Breast epithelium (tissue), 4 donors: ENCODE results near the gene COMP. TPM values are rescaled to one million over a fixed set of nuclear protein-coding genes. Genes with fewer than 3 reads are reported as not detected.

Experiments
- DNase-seq, 2 donors: peaks; one replicate each; pipeline ENCODE4 v3.0.0-alpha.2; 2019; ENCODE audit warnings: low spot score in 2 of 2
- H3K27ac ChIP-seq, 2 donors: fragments of 200-600 bp; sonication (generic) in 1 of 2; one replicate each; pipeline ENCODE4 v1.5.1; 2016 to 2019; ENCODE audit warnings: mild to moderate bottlenecking in 1 of 2
- H3K27me3 ChIP-seq, 2 donors: fragments of 200-600 bp; sonication (generic) in 1 of 2; one replicate each; pipeline versions ENCODE4 v1.5.1 to v1.6.0; 2017 to 2019; ENCODE audit warnings: control low read depth in 1 of 2, mild to moderate bottlenecking in 1 of 2
- H3K36me3 ChIP-seq: fragments of 200-600 bp; one replicate; pipeline ENCODE4 v1.5.1; 2019
- H3K4me1 ChIP-seq, 2 donors: fragments of 200-600 bp; sonication (generic); one replicate each; pipeline ENCODE4 v1.5.1; 2016 to 2019; ENCODE audit warnings: control low read depth in 1 of 2
- H3K4me3 ChIP-seq, 3 donors: fragments of 200-600 bp; sonication (generic); 1 replicate in 2 of 3; 2 replicates in 1 of 3; pipeline ENCODE4 v1.5.1; 2016 to 2019; ENCODE audit warnings: mild to moderate bottlenecking in 3 of 3, moderate library complexity in 2 of 3
- H3K9me3 ChIP-seq, 2 donors: fragments of 200-600 bp; sonication (generic) in 1 of 2; one replicate each; pipeline ENCODE4 v1.5.1; 2016 to 2019; ENCODE audit warnings: control low read depth in 1 of 2
- POLR2A ChIP-seq: fragments of 450-650 bp; IDR thresholded peaks from one replicate; pipeline ENCODE4 v1.6.1; 2016; ENCODE audit warnings: antibody characterized with exemption, mild to moderate bottlenecking, moderate library complexity
- POLR2AphosphoS5 ChIP-seq, 3 donors: sonication (generic); formaldehyde crosslinking; IDR thresholded peaks; one replicate each; pipeline ENCODE4 v1.6.1; 2017; ENCODE audit warnings: antibody characterized with exemption in 3 of 3
- intact Hi-C: fragments of 100-400 bp; cut with DNase I; formaldehyde crosslinking; loops from one replicate; pipeline ENCODE4 v1.15.1; 2023; ENCODE audit warnings: low total_unique reads
- total RNA-seq, 3 donors: library from RNA; depleted of rRNA; stranded (reverse); fragments of >200 nt; gene quantifications; one replicate each; pipeline ENCODE4 v1.1.0, GENCODE V29; 2016
- TF ChIP-seq, protein P1 (sequence below), 3 donors: fragments of 450-650 bp; IDR thresholded peaks; one replicate each; pipeline ENCODE4 v1.5.1; 2016 to 2017; ENCODE audit warnings: antibody characterized with exemption in 3 of 3, mild to moderate bottlenecking in 3 of 3, moderate library complexity in 3 of 3

Gene COMP
- total RNA-seq, 3 donors from 2014 or later = 1.0 to 4.9 (median 2.2) TPM

DNA sequence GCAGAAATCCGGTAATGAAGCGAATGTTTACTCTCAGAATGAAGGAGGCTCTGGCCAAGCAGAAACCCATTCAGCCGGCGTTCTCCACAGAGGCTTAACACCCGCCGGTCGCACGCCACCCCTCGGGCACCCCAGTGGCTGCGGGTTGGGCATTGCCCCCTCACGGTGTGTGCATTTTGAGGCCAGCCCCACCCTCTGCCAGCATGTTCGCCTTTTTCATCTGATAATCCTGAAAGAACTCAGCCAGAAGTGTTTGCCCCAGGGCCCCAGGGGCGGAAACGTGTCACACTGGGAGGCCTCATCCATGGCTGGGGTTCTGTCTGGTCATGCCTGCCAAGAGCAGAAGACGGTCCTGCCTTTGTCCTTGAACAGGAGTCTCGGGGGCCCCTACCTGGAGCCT is 34.2 kb downstream of the COMP start:
- peak; percentile 54 to 82 for DNase-seq
- Histone ChIP-seq H3K27me3 (no peaks in the 10 kb centered on the region), H3K27ac (peak overlapping the region; percentile 21 to 63), H3K4me3 (peak overlapping the region in 2 of 3 donors; percentile 8 to 41), H3K4me1 (peaks cover 2 to 3% of the 10 kb centered on the region in 2 donors), H3K9me3 (no peaks in the 10 kb centered on the region), H3K36me3 (no peaks in the 10 kb centered on the region)
- TF ChIP-seq, protein P1, sequence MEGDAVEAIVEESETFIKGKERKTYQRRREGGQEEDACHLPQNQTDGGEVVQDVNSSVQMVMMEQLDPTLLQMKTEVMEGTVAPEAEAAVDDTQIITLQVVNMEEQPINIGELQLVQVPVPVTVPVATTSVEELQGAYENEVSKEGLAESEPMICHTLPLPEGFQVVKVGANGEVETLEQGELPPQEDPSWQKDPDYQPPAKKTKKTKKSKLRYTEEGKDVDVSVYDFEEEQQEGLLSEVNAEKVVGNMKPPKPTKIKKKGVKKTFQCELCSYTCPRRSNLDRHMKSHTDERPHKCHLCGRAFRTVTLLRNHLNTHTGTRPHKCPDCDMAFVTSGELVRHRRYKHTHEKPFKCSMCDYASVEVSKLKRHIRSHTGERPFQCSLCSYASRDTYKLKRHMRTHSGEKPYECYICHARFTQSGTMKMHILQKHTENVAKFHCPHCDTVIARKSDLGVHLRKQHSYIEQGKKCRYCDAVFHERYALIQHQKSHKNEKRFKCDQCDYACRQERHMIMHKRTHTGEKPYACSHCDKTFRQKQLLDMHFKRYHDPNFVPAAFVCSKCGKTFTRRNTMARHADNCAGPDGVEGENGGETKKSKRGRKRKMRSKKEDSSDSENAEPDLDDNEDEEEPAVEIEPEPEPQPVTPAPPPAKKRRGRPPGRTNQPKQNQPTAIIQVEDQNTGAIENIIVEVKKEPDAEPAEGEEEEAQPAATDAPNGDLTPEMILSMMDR (IDR thresholded peaks at IDR 0.05) = no peak
- TF ChIP-seq POLR2A (no peak), POLR2AphosphoS5 (IDR thresholded peaks at IDR 0.05) (no peak)
- intact Hi-C loops = no loop called here

DNA sequence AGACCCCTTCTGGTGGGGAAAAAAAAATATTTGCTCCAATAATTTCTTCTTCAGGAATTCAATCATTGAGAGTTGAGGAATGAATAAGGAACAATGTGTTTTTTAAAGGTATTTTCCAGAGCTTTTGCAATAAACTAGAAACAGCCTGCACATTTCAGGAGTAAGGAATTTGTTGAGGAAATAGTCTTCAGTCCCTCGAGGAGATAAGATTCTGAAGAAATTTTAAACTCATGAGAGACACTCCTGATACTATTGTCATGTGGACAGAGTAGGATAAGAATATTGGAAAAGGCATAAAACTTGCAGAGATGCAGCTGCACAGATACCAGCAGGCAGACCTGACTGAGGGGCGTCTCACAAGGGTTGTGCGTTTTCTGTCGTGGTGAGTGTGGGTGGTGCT is 36.6 kb downstream of the COMP start:
- H3K27me3 ChIP-seq = no peaks in the 10 kb centered on the region
- no peaks in the 10 kb centered on the region for H3K4me1 ChIP-seq
- DNase-seq = no peak
- no peaks in the 10 kb centered on the region for H3K9me3 ChIP-seq
- H3K36me3 ChIP-seq = no peaks in the 10 kb centered on the region
- H3K27ac ChIP-seq = no peak overlapping the region
- intact Hi-C loops = no loop called here
- no peak overlapping the region for H3K4me3 ChIP-seq
- TF ChIP-seq POLR2A (no peak), POLR2AphosphoS5 (IDR thresholded peaks at IDR 0.05) (no peak)
- TF ChIP-seq, protein P1 (IDR thresholded peaks at IDR 0.05) = no peak

DNA sequence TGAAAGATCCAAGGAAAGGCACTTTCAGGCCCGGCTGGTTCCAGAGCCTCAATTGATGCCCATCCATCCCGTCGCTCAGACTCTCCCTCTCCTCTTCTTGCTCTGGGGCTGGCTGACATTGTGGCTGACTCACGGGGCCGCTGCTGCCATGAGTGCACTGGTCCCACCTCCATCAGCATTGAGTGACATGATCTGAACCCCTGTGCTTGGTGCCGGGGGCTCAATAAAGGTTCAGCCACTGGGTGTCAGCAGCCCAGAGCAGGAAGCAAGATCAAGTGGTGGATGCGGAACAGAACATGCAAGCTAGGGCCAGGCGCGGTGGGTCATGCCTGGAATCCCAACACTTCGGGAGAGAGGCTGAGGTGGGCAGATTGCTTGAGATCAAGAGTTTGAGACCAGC is 39.5 kb downstream of the COMP start:
- no peak overlapping the region for H3K27ac ChIP-seq
- no peak for TF ChIP-seq POLR2AphosphoS5 (IDR thresholded peaks at IDR 0.05)
- TF ChIP-seq POLR2A = no peak
- TF ChIP-seq, protein P1 (IDR thresholded peaks at IDR 0.05) = no peak
- no peak for DNase-seq
- no peaks in the 10 kb centered on the region for H3K4me1 ChIP-seq
- H3K4me3 ChIP-seq = no peak overlapping the region
- H3K36me3 ChIP-seq = no peaks in the 10 kb centered on the region
- no peaks in the 10 kb centered on the region for H3K9me3 ChIP-seq
- intact Hi-C loops = no loop called here
- no peaks in the 10 kb centered on the region for H3K27me3 ChIP-seq

DNA sequence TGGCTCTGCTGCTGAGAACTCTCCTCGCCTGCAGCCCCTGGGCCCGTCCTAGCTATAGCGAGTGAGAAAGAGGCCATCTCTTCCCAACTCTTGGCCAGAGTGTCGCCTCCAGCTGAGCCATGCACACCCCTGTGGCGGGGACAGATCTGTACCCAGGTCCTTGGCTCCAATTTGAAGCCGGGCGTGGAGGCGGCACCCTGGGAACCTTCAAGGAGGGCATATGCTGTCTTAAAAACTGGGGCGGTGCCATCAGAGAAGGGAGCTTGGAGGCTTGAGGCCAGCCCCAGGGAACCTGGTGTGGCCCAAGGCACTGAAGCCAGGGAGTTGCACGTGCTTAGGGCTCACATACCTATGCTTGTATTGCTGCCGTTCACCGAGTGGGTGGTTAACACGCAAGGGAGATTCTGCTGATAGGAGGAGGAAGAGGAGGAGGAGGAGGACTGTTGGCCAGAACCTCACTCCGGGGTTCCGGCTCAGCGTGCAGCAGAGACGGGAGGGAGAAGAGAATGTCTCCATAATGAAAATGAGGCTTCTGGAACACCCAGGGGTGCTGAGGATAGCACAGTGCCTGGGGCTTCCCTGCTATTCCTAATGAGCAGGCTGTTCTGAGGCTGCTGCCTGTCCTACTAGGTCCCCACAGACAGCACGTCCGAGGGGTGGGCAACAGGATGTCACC is 40.7 kb downstream of the COMP start:
- H3K27me3 ChIP-seq = no peaks in the 10 kb centered on the region
- no peaks in the 10 kb centered on the region for H3K9me3 ChIP-seq
- H3K27ac ChIP-seq = no peak overlapping the region
- H3K4me3 ChIP-seq = no peak overlapping the region
- TF ChIP-seq, protein P1 (IDR thresholded peaks at IDR 0.05) = no peak
- TF ChIP-seq POLR2AphosphoS5 (IDR thresholded peaks at IDR 0.05) = no peak
- TF ChIP-seq POLR2A = no peak
- H3K4me1 ChIP-seq = no peaks in the 10 kb centered on the region
- DNase-seq = no peak
- intact Hi-C loops = no loop called here
- no peaks in the 10 kb centered on the region for H3K36me3 ChIP-seq

DNA sequence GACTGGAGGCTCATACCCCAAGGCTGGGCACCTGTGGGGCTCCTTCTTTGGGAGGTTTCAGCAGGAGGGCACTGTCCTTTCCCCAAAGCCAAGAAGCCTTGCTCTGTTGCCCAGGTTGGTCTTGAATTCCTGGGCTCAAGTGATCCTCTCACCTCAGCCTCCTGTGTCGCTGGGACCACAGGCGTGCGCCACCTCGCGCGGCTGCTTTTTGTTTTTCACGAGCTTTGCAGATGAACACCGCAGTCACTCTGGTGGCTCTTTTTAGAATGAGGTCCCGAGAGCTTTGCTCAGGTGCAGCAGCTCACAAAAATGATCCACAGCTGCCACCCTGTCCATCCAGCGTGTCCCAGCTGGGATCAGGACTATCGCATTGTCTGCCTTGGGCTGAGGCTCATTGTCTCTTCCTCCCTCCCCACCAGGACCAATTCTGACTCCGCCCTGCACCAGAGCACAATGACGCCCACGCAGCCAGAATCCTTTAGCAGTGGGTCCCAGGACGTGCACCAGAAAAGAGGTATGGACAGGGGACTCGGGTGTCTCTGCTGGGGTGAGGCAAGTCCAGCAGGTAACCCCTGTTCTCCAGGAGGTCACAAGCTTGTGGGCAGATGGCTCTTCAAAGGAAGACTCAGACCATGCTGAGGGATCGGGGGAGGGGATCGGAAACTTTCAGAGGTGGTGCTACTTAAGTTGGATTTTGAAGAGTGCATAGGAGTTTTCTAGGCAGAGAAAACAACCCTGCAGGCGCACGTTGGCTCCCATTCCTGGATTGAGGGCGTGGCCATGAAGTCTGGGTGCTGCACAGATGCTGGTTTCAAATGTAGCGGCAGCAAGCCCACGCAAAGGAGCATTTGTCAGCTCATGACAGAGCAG is 41.5 kb downstream of the COMP start:
- intact Hi-C loops = loop anchor here (1.0 kb wide), 1 partner anchor 38 kb away; no protein-coding TSS in a partner anchor
- H3K4me3 ChIP-seq = no peak overlapping the region
- DNase-seq = no peak
- no peaks in the 10 kb centered on the region for H3K27me3 ChIP-seq
- no peak overlapping the region for H3K27ac ChIP-seq
- no peaks in the 10 kb centered on the region for H3K4me1 ChIP-seq
- H3K36me3 ChIP-seq = no peaks in the 10 kb centered on the region
- no peaks in the 10 kb centered on the region for H3K9me3 ChIP-seq
- TF ChIP-seq POLR2AphosphoS5 (IDR thresholded peaks at IDR 0.05) (no peak), POLR2A (no peak)
- TF ChIP-seq, protein P1 (IDR thresholded peaks at IDR 0.05) = no peak
